ENCODE results near the gene ACSM4.

- TF ChIP-seq, protein P1, sequence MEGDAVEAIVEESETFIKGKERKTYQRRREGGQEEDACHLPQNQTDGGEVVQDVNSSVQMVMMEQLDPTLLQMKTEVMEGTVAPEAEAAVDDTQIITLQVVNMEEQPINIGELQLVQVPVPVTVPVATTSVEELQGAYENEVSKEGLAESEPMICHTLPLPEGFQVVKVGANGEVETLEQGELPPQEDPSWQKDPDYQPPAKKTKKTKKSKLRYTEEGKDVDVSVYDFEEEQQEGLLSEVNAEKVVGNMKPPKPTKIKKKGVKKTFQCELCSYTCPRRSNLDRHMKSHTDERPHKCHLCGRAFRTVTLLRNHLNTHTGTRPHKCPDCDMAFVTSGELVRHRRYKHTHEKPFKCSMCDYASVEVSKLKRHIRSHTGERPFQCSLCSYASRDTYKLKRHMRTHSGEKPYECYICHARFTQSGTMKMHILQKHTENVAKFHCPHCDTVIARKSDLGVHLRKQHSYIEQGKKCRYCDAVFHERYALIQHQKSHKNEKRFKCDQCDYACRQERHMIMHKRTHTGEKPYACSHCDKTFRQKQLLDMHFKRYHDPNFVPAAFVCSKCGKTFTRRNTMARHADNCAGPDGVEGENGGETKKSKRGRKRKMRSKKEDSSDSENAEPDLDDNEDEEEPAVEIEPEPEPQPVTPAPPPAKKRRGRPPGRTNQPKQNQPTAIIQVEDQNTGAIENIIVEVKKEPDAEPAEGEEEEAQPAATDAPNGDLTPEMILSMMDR (conservative IDR thresholded peaks at IDR 0.05 in 1 of 2, IDR thresholded peaks at IDR 0.05 in 1 of 2; ENCODE audit: low read depth in 1 of 2, low read length in 2 of 2), result no peak
- TF ChIP-seq EZH2 (IDR thresholded peaks at IDR 0.05; ENCODE audit: low read length, missing control alignments), result no peak
Observed at GRCh38 chr12:7259060-7259459, 44.8 kb upstream of the ACSM4 start.
